ENCODE results near the gene SNCAIP.

SNCAIP gene

GRCh38 chr5:122390154-122390553, 78.1 kb downstream of the SNCAIP start:
- no peaks in the 10 kb centered on the region for H3K4me1 ChIP-seq (ENCODE audit: control insufficient read depth, insufficient read depth, low read length, poor library complexity, severe bottlenecking)
- DNase-seq = no peak
- H3K27me3 ChIP-seq (replicated peaks; ENCODE audit: control insufficient read depth, insufficient read depth, low read length, poor library complexity, severe bottlenecking) = no peaks in the 10 kb centered on the region
- H3K9me3 ChIP-seq (ENCODE audit: control insufficient read depth, low read length) = no peaks in the 10 kb centered on the region
- no peak overlapping the region for H3K27ac ChIP-seq (ENCODE audit: insufficient read depth, low read length, poor library complexity, severe bottlenecking)
- no peaks in the 10 kb centered on the region for H3K36me3 ChIP-seq (ENCODE audit: control insufficient read depth, insufficient read depth, low read length)
- H3K4me3 ChIP-seq (ENCODE audit: insufficient read depth, low read depth, low read length, poor library complexity, severe bottlenecking) = no peak overlapping the region

- no peak for DNase-seq
- H3K36me3 ChIP-seq (ENCODE audit: control insufficient read depth, insufficient read depth, low read length) = no peaks in the 10 kb centered on the region
- H3K27me3 ChIP-seq (replicated peaks; ENCODE audit: control insufficient read depth, insufficient read depth, low read length, poor library complexity, severe bottlenecking) = no peaks in the 10 kb centered on the region
- H3K27ac ChIP-seq (ENCODE audit: insufficient read depth, low read length, poor library complexity, severe bottlenecking) = no peak overlapping the region
- H3K4me3 ChIP-seq (ENCODE audit: insufficient read depth, low read depth, low read length, poor library complexity, severe bottlenecking) = no peak overlapping the region
- no peaks in the 10 kb centered on the region for H3K4me1 ChIP-seq (ENCODE audit: control insufficient read depth, insufficient read depth, low read length, poor library complexity, severe bottlenecking)
- H3K9me3 ChIP-seq (ENCODE audit: control insufficient read depth, low read length) = no peaks in the 10 kb centered on the region
These were observed 78.7 kb downstream of the SNCAIP start for GRCh38 chr5:122390694-122391093.

GRCh38 chr5:122391621-122392020, 79.6 kb downstream of the SNCAIP start:
- no peaks in the 10 kb centered on the region for H3K36me3 ChIP-seq (ENCODE audit: control insufficient read depth, insufficient read depth, low read length)
- H3K4me3 ChIP-seq (ENCODE audit: insufficient read depth, low read depth, low read length, poor library complexity, severe bottlenecking) = no peak overlapping the region
- H3K9me3 ChIP-seq (ENCODE audit: control insufficient read depth, low read length) = no peaks in the 10 kb centered on the region
- DNase-seq = no peak
- H3K27ac ChIP-seq (ENCODE audit: insufficient read depth, low read length, poor library complexity, severe bottlenecking) = no peak overlapping the region
- no peaks in the 10 kb centered on the region for H3K27me3 ChIP-seq (replicated peaks; ENCODE audit: control insufficient read depth, insufficient read depth, low read length, poor library complexity, severe bottlenecking)
- H3K4me1 ChIP-seq (ENCODE audit: control insufficient read depth, insufficient read depth, low read length, poor library complexity, severe bottlenecking) = no peaks in the 10 kb centered on the region

DNA sequence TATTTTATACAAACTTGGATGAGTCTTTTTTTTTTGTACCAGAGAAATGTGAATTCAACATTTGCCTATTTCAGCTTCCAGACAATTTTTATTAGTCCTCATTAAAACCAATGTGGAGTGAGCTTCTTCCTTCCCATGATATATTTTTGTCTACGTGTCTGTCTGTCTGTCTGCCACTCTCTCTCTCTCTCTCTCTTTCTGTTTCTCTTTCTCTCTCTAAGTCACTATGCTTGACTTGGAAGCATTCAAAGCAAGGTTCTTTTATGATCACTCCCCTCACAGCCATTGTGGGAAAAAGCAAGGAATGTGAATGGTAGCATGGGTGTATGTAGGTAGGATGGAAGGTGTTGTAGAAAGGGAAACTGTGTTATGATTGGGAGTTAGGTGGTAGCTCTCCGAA, 80.2 kb downstream of the SNCAIP start:
- no peaks in the 10 kb centered on the region for H3K27me3 ChIP-seq (replicated peaks; ENCODE audit: control insufficient read depth, insufficient read depth, low read length, poor library complexity, severe bottlenecking)
- no peaks in the 10 kb centered on the region for H3K36me3 ChIP-seq (ENCODE audit: control insufficient read depth, insufficient read depth, low read length)
- H3K4me1 ChIP-seq (ENCODE audit: control insufficient read depth, insufficient read depth, low read length, poor library complexity, severe bottlenecking) = no peaks in the 10 kb centered on the region
- DNase-seq = no peak
- H3K27ac ChIP-seq (ENCODE audit: insufficient read depth, low read length, poor library complexity, severe bottlenecking) = no peak overlapping the region
- no peak overlapping the region for H3K4me3 ChIP-seq (ENCODE audit: insufficient read depth, low read depth, low read length, poor library complexity, severe bottlenecking)
- H3K9me3 ChIP-seq (ENCODE audit: control insufficient read depth, low read length) = no peaks in the 10 kb centered on the region

DNA sequence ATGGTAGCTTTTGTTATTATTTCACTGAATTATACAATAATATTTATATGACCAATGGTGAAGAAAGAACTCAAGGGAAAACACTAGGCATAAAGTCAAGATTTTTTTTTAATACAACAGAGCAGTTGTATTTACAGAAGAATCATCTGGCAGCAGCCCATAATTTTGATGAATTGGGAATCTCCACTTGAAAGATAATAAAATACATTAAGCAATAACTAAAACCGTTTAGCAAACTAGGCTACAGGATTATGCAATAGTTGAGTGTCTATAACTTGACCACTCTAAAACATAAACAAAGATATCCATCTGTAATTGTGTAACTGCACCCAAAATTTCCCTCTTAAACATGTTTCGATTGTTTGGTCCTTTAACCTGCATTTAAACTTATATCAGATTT, 80.8 kb downstream of the SNCAIP start:
- H3K9me3 ChIP-seq (ENCODE audit: control insufficient read depth, low read length) = no peaks in the 10 kb centered on the region
- H3K4me3 ChIP-seq (ENCODE audit: insufficient read depth, low read depth, low read length, poor library complexity, severe bottlenecking) = no peak overlapping the region
- H3K4me1 ChIP-seq (ENCODE audit: control insufficient read depth, insufficient read depth, low read length, poor library complexity, severe bottlenecking) = no peaks in the 10 kb centered on the region
- no peaks in the 10 kb centered on the region for H3K27me3 ChIP-seq (replicated peaks; ENCODE audit: control insufficient read depth, insufficient read depth, low read length, poor library complexity, severe bottlenecking)
- no peaks in the 10 kb centered on the region for H3K36me3 ChIP-seq (ENCODE audit: control insufficient read depth, insufficient read depth, low read length)
- no peak overlapping the region for H3K27ac ChIP-seq (ENCODE audit: insufficient read depth, low read length, poor library complexity, severe bottlenecking)
- no peak for DNase-seq

GRCh38 chr5:122394284-122394930, 82.4 kb downstream of the SNCAIP start:
- no peaks in the 10 kb centered on the region for H3K27me3 ChIP-seq (replicated peaks; ENCODE audit: control insufficient read depth, insufficient read depth, low read length, poor library complexity, severe bottlenecking)
- no peaks in the 10 kb centered on the region for H3K4me1 ChIP-seq (ENCODE audit: control insufficient read depth, insufficient read depth, low read length, poor library complexity, severe bottlenecking)
- no peaks in the 10 kb centered on the region for H3K36me3 ChIP-seq (ENCODE audit: control insufficient read depth, insufficient read depth, low read length)
- no peak overlapping the region for H3K27ac ChIP-seq (ENCODE audit: insufficient read depth, low read length, poor library complexity, severe bottlenecking)
- DNase-seq = no peak
- no peaks in the 10 kb centered on the region for H3K9me3 ChIP-seq (ENCODE audit: control insufficient read depth, low read length)
- H3K4me3 ChIP-seq (ENCODE audit: insufficient read depth, low read depth, low read length, poor library complexity, severe bottlenecking) = no peak overlapping the region

- Histone ChIP-seq H3K9me3 (ENCODE audit: control insufficient read depth, low read length) (no peaks in the 10 kb centered on the region), H3K36me3 (ENCODE audit: control insufficient read depth, insufficient read depth, low read length) (no peaks in the 10 kb centered on the region), H3K4me1 (ENCODE audit: control insufficient read depth, insufficient read depth, low read length, poor library complexity, severe bottlenecking) (no peaks in the 10 kb centered on the region), H3K4me3 (ENCODE audit: insufficient read depth, low read depth, low read length, poor library complexity, severe bottlenecking) (no peak overlapping the region), H3K27ac (ENCODE audit: insufficient read depth, low read length, poor library complexity, severe bottlenecking) (no peak overlapping the region), H3K27me3 (replicated peaks; ENCODE audit: control insufficient read depth, insufficient read depth, low read length, poor library complexity, severe bottlenecking) (no peaks in the 10 kb centered on the region)
- no peak for DNase-seq
These were observed 86.0 kb downstream of the SNCAIP start for GRCh38 chr5:122398016-122398415.

- no peaks in the 10 kb centered on the region for H3K36me3 ChIP-seq (ENCODE audit: control insufficient read depth, insufficient read depth, low read length)
- no peaks in the 10 kb centered on the region for H3K27me3 ChIP-seq (replicated peaks; ENCODE audit: control insufficient read depth, insufficient read depth, low read length, poor library complexity, severe bottlenecking)
- no peak overlapping the region for H3K4me3 ChIP-seq (ENCODE audit: insufficient read depth, low read depth, low read length, poor library complexity, severe bottlenecking)
- no peaks in the 10 kb centered on the region for H3K9me3 ChIP-seq (ENCODE audit: control insufficient read depth, low read length)
- DNase-seq = no peak
- no peak overlapping the region for H3K27ac ChIP-seq (ENCODE audit: insufficient read depth, low read length, poor library complexity, severe bottlenecking)
- H3K4me1 ChIP-seq (ENCODE audit: control insufficient read depth, insufficient read depth, low read length, poor library complexity, severe bottlenecking) = no peaks in the 10 kb centered on the region
These were observed 88.3 kb downstream of the SNCAIP start for GRCh38 chr5:122400341-122400740.

DNA sequence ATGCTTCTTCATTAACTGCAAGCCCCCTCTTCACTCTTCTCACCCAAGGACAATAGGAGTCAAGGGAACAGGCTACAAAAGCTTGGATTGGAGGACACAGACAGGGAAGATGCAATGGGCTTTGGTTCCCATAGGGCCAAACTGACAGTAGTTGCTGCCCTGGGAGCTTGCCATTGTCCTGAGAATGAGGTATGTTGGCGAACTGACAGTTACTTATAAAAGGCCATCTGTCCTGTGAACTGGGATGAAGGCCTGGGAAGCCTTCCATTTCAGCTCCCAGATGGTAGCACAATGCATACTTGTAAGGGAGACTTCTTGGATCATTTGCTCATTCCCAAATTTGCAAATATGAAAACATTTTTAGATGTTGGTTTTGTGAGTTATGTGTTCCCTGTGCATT, 88.9 kb downstream of the SNCAIP start:
- H3K27ac ChIP-seq (ENCODE audit: insufficient read depth, low read length, poor library complexity, severe bottlenecking) = no peak overlapping the region
- no peaks in the 10 kb centered on the region for H3K27me3 ChIP-seq (replicated peaks; ENCODE audit: control insufficient read depth, insufficient read depth, low read length, poor library complexity, severe bottlenecking)
- H3K9me3 ChIP-seq (ENCODE audit: control insufficient read depth, low read length) = no peaks in the 10 kb centered on the region
- no peak for DNase-seq
- H3K4me1 ChIP-seq (ENCODE audit: control insufficient read depth, insufficient read depth, low read length, poor library complexity, severe bottlenecking) = no peaks in the 10 kb centered on the region
- no peaks in the 10 kb centered on the region for H3K36me3 ChIP-seq (ENCODE audit: control insufficient read depth, insufficient read depth, low read length)
- no peak overlapping the region for H3K4me3 ChIP-seq (ENCODE audit: insufficient read depth, low read depth, low read length, poor library complexity, severe bottlenecking)

DNA sequence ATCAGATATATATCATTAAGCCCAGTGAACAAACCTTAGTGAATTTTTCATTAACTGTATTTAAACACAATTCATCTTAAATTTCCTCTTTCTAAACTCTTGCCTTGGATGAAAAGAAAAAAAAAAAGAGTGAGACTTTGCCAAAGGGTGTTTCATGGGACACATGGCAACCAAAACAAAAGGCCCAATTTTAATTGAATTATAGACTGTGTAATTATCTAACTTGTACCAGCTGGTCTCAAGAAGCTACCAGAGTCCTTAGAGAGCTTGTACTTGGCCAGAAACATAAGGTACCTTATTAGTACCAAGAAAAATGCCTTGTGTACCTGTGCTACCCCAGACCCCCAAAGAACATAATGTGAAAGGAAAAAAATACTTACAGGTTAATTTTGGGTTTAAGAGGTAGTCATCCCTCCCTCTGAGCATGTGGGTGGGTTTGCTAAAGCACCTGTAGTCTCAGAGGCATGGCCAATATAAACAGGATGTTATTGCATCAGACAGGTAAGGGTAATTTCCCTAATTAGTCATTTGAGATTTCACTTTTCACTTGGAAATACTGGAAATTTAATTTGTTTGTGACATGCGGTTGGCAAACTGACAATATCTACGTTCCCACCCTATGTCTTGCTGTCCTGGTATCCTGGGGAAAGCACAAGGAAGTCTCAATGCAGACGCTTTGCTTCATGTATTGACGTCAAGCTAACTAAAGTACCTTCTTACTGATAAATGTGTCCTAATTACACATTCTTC, 90.1 kb downstream of the SNCAIP start:
- Histone ChIP-seq H3K27me3 (replicated peaks; ENCODE audit: control insufficient read depth, insufficient read depth, low read length, poor library complexity, severe bottlenecking) (no peaks in the 10 kb centered on the region), H3K4me3 (ENCODE audit: insufficient read depth, low read depth, low read length, poor library complexity, severe bottlenecking) (no peak overlapping the region), H3K9me3 (ENCODE audit: control insufficient read depth, low read length) (no peaks in the 10 kb centered on the region), H3K27ac (ENCODE audit: insufficient read depth, low read length, poor library complexity, severe bottlenecking) (no peak overlapping the region), H3K36me3 (ENCODE audit: control insufficient read depth, insufficient read depth, low read length) (no peaks in the 10 kb centered on the region), H3K4me1 (ENCODE audit: control insufficient read depth, insufficient read depth, low read length, poor library complexity, severe bottlenecking) (no peaks in the 10 kb centered on the region)
- no peak for DNase-seq
